CD14-positive monocyte (primary cell): Measurements from ENCODE around the gene DBN1. TPM values are rescaled to one million over a fixed set of nuclear protein-coding genes. Genes with fewer than 3 reads are reported as not detected.
"Not testable (repeated sequence)": the region's sequence is repeated elsewhere in the genome, so short reads cannot be mapped to it uniquely, and the experiment has no call there.

ENCODE experiments used
- DNase-seq, 3 donors: peaks; one replicate each; pipeline ENCODE4 v3.0.0-alpha.2; 2011 to 2022
- H2AFZ ChIP-seq: 2 replicates; pipeline ENCODE4 v1.6.0; 2012; ENCODE audit warnings: mild to moderate bottlenecking, low read depth, low read length, inconsistent platforms; ENCODE audit not compliant: insufficient read depth, poor library complexity, severe bottlenecking
- H3K27ac ChIP-seq, 2 donors: 1 replicate in 1 of 2; 2 replicates in 1 of 2; pipeline ENCODE4 v1.5.1; 2012 to 2013; ENCODE audit warnings: low read length in 2 of 2, control low read depth in 1 of 2, inconsistent platforms in 1 of 2, low read depth in 1 of 2, mild to moderate bottlenecking in 1 of 2
- H3K27me3 ChIP-seq, 2 donors: one replicate each; pipeline versions ENCODE4 v1.6.0 to v1.6.1; 2011 to 2013; ENCODE audit warnings: low read length in 2 of 2; ENCODE audit not compliant: control insufficient read depth in 2 of 2, insufficient read depth in 2 of 2
- H3K36me3 ChIP-seq, 2 donors: replicated peaks in 1 of 2; 1 replicate in 1 of 2; 2 replicates in 1 of 2; pipeline versions ENCODE4 v1.5.1 to v1.6.1; 2012 to 2013; ENCODE audit warnings: low read length in 2 of 2, control low read depth in 1 of 2, inconsistent platforms in 1 of 2, mild to moderate bottlenecking in 1 of 2; ENCODE audit not compliant: insufficient read depth in 2 of 2, control insufficient read depth in 1 of 2
- H3K4me1 ChIP-seq, 2 donors: 1 replicate in 1 of 2; 2 replicates in 1 of 2; pipeline versions ENCODE4 v1.5.1 to v1.6.1; 2012 to 2013; ENCODE audit warnings: low read length in 2 of 2, control low read depth in 1 of 2, inconsistent platforms in 1 of 2, mild to moderate bottlenecking in 1 of 2, moderate library complexity in 1 of 2; ENCODE audit not compliant: insufficient read depth in 2 of 2, control insufficient read depth in 1 of 2
- H3K4me2 ChIP-seq: replicated peaks from 2 replicates; pipeline ENCODE3; 2012; ENCODE audit warnings: low read length, moderate library complexity, mild to moderate bottlenecking; ENCODE audit not compliant: poor library complexity, severe bottlenecking; ENCODE audit errors: extremely low read depth
- H3K4me3 ChIP-seq, 3 experiments: fragments of 200-600 bp in 1 of 3; sonication (generic) in 1 of 3; replicated peaks in 1 of 3; 1 replicate in 2 of 3; 2 replicates in 1 of 3; pipeline ENCODE4 v1.5.1; 2011 to 2013; ENCODE audit warnings: low read length in 3 of 3, mild to moderate bottlenecking in 3 of 3, control low read depth in 2 of 3, low read depth in 2 of 3, inconsistent platforms in 1 of 3, moderate library complexity in 1 of 3
- H3K79me2 ChIP-seq: 2 replicates; pipeline ENCODE4 v1.6.0; 2012; ENCODE audit warnings: mild to moderate bottlenecking, control low read depth, inconsistent platforms, low read length, moderate library complexity; ENCODE audit not compliant: insufficient read depth
- H3K9ac ChIP-seq: 2 replicates; pipeline ENCODE4 v1.6.0; 2017; ENCODE audit warnings: low read length, mild to moderate bottlenecking; ENCODE audit not compliant: insufficient read depth, poor library complexity, severe bottlenecking
- H3K9me3 ChIP-seq, 2 donors: replicated peaks in 1 of 2; 1 replicate in 1 of 2; 2 replicates in 1 of 2; pipeline versions ENCODE4 v1.5.1 to v1.6.1; 2012 to 2013; ENCODE audit warnings: low read length in 2 of 2, control low read depth in 1 of 2; ENCODE audit not compliant: control insufficient read depth in 1 of 2, insufficient read depth in 1 of 2
- H4K20me1 ChIP-seq: 2 replicates; pipeline ENCODE4 v1.6.0; 2012; ENCODE audit warnings: mild to moderate bottlenecking, low read length, control low read depth, moderate library complexity; ENCODE audit not compliant: insufficient read depth
- H3K27ac Mint-ChIP-seq, 7 donors: one replicate each; pipeline ENCODE4 v1.8.0; 2020; ENCODE audit warnings: mild to moderate bottlenecking in 7 of 7, mixed read lengths in 7 of 7, moderate library complexity in 6 of 7, inconsistent platforms in 2 of 7
- H3K27me3 Mint-ChIP-seq, 3 donors: one replicate each; pipeline ENCODE4 v1.8.0; 2021 to 2022; ENCODE audit warnings: low read depth in 3 of 3, mild to moderate bottlenecking in 3 of 3, mixed read lengths in 3 of 3, moderate library complexity in 3 of 3, inconsistent platforms in 1 of 3
- H3K36me3 Mint-ChIP-seq, 2 donors: one replicate each; pipeline ENCODE4 v1.8.0; 2020; ENCODE audit warnings: mixed read lengths in 2 of 2, inconsistent platforms in 1 of 2, mild to moderate bottlenecking in 1 of 2
- H3K4me1 Mint-ChIP-seq: one replicate; pipeline ENCODE4 v1.8.0; 2020; ENCODE audit warnings: mild to moderate bottlenecking, mixed read lengths
- H3K4me3 Mint-ChIP-seq, 2 donors: one replicate each; pipeline ENCODE4 v1.8.0; 2020; ENCODE audit warnings: mild to moderate bottlenecking in 2 of 2, mixed read lengths in 2 of 2, moderate library complexity in 1 of 2
- H3K9me3 Mint-ChIP-seq, 7 donors: one replicate each; pipeline ENCODE4 v1.8.0; 2020 to 2022; ENCODE audit warnings: mixed read lengths in 7 of 7, mild to moderate bottlenecking in 6 of 7, moderate library complexity in 6 of 7, inconsistent platforms in 2 of 7
- CTCF ChIP-seq: fragments of 200-600 bp; IDR thresholded peaks from one replicate; pipeline ENCODE4 v1.8.0; 2022; ENCODE audit warnings: antibody characterized with exemption, mild to moderate bottlenecking
- WGBS: methylation state at CpG from one replicate; pipeline ENCODE4 v1.1.5; 2013; ENCODE audit warnings: missing lambda C conversion rate; ENCODE audit not compliant: insufficient coverage; 5-methylcytosine and 5-hydroxymethylcytosine counted together
- intact Hi-C, 2 donors: fragments of 100-400 bp; cut with micrococcal nuclease; formaldehyde crosslinking; loops; one replicate each; pipeline versions ENCODE4 v1.15.0 to v1.15.1; 2023
- polyA plus RNA-seq, 3 donors: library from polyadenylated mRNA; depleted of rRNA in 1 of 3; unstranded in 2 of 3; stranded (reverse) in 1 of 3; fragments of 300-500 nt in 2 of 3; fragments of >200 nt in 1 of 3; fragmentation: Illumina TruSeq in 2 of 3; gene quantifications; 1 replicate in 2 of 3; 2 replicates in 1 of 3; pipeline ENCODE4 v1.2.3, GENCODE V29; 2012 to 2021

DBN1 gene
- polyA plus RNA-seq, 3 donors, result 0.71 to 1.6 (median 0.73) TPM

GRCh38 chr5:177421062-177421798 lies 52.2 kb downstream of the DBN1 start:
- H3K4me1 Mint-ChIP-seq, result peaks cover 51% of the 10 kb centered on the region
- whole genome bisulfite sequencing, result no CpG with 5 or more reads among the region's 6 CpGs

GRCh38 chr5:177420472-177420871 lies 53.0 kb downstream of the DBN1 start:
- not testable (repeated sequence) for H3K36me3 ChIP-seq, H3K4me3 Mint-ChIP-seq

More at GRCh38 chr5:177421062-177421798, 52.2 kb downstream of the DBN1 start:
- H3K27ac ChIP-seq, result no peak overlapping the region
- no peak overlapping the region for H3K4me3 ChIP-seq
- H3K27me3 ChIP-seq, result no peaks in the 10 kb centered on the region
- Mint-ChIP-seq H3K27me3 (no peaks in the 10 kb centered on the region), H3K27ac (peak overlapping the region in 2 of 7 donors; percentile 46 to 53), H3K4me3 (no peak overlapping the region), H3K36me3 (no peaks in the 10 kb centered on the region), H3K9me3 (peaks cover 0 to 4% (median 0%) of the 10 kb centered on the region in 7 donors)
- H2AFZ ChIP-seq, result no peak overlapping the region
- no peaks in the 10 kb centered on the region for H3K36me3 ChIP-seq
- H3K4me1 ChIP-seq, result peaks cover 40 to 52% of the 10 kb centered on the region in 2 donors
- no peak for DNase-seq
- H3K4me2 ChIP-seq, result no peak overlapping the region
- H4K20me1 ChIP-seq, result no peaks in the 10 kb centered on the region
- intact Hi-C loops, result no loop called here
- no peaks in the 10 kb centered on the region for H3K79me2 ChIP-seq
- no peak for TF ChIP-seq CTCF
- H3K9ac ChIP-seq, result no peak overlapping the region
- no peaks in the 10 kb centered on the region for H3K9me3 ChIP-seq

More at GRCh38 chr5:177420472-177420871, 53.0 kb downstream of the DBN1 start:
- Histone ChIP-seq H3K27ac (peak overlapping the region in 1 of 2 donors; percentile 68), H3K4me1 (peaks cover 41 to 55% of the 10 kb centered on the region in 2 donors)
- H3K4me3 ChIP-seq, H3K9ac ChIP-seq, H3K79me2 ChIP-seq, H3K9me3 ChIP-seq, H2AFZ ChIP-seq, DNase-seq, H4K20me1 ChIP-seq, H3K4me2 ChIP-seq, H3K27me3 ChIP-seq, H3K9me3 Mint-ChIP-seq, H3K36me3 Mint-ChIP-seq, H3K27me3 Mint-ChIP-seq, intact Hi-C loops: not testable (repeated sequence)
- H3K27ac Mint-ChIP-seq, result peak overlapping the region in 5 of 7 donors; percentile 80 to 92 (median 86)
- peaks cover 55% of the 10 kb centered on the region for H3K4me1 Mint-ChIP-seq
- WGBS, result 100% methylated on average over 2 of the region's 7 CpGs
